Calu3 (cell line): ENCODE data around the gene RMND5B. TPM values are rescaled to one million over a fixed set of nuclear protein-coding genes. Genes with fewer than 3 reads are reported as not detected.

Experiments
- BruUV-seq: library from RNA; stranded (reverse); fragments of 400-500 nt; replicated peaks from 2 replicates; lab custom pipeline; 2021; lab: Mats Ljungman, UMichigan
- CTCF ChIA-PET: fragments of 300-600 bp; sonication (Branson Sonifier 250); formaldehyde crosslinking; loops from one replicate; lab custom pipeline; 2022; ENCODE audit warnings: antibody characterized with exemption; lab: Charles Lee
- DNase-seq: peaks from one replicate; pipeline ENCODE4 v3.0.0; 2022
- H3K27ac Mint-ChIP-seq: one replicate; pipeline ENCODE4 v1.8.0; 2022; ENCODE audit warnings: mixed read lengths; ENCODE audit not compliant: unreplicated experiment
- H3K27me3 Mint-ChIP-seq: one replicate; pipeline ENCODE4 v1.8.0; 2022; ENCODE audit warnings: mixed read lengths; ENCODE audit not compliant: unreplicated experiment
- H3K36me3 Mint-ChIP-seq: one replicate; pipeline ENCODE4 v1.8.0; 2022; ENCODE audit warnings: mild to moderate bottlenecking, moderate library complexity, mixed read lengths; ENCODE audit not compliant: insufficient read depth, unreplicated experiment
- H3K4me1 Mint-ChIP-seq: one replicate; pipeline ENCODE4 v1.8.0; 2022; ENCODE audit warnings: mild to moderate bottlenecking, low read depth, mixed read lengths; ENCODE audit not compliant: unreplicated experiment
- H3K4me3 Mint-ChIP-seq: one replicate; pipeline ENCODE4 v1.8.0; 2022; ENCODE audit warnings: mild to moderate bottlenecking, low read depth, moderate library complexity, mixed read lengths; ENCODE audit not compliant: unreplicated experiment
- H3K9me3 Mint-ChIP-seq: one replicate; pipeline ENCODE4 v1.8.0; 2022; ENCODE audit warnings: low read depth, mixed read lengths; ENCODE audit not compliant: unreplicated experiment
- CTCF ChIP-seq: fragments of 200-600 bp; IDR thresholded peaks from one replicate; pipeline ENCODE4 v1.8.0; 2022; ENCODE audit warnings: antibody characterized with exemption; ENCODE audit not compliant: unreplicated experiment
- intact Hi-C: fragments of 100-400 bp; cut with micrococcal nuclease; formaldehyde crosslinking; loops from one replicate; pipeline ENCODE4 v1.10.0; 2022; ENCODE audit not compliant: unreplicated experiment
- total RNA-seq: library from RNA; stranded (reverse); gene quantifications from 2 replicates; pipeline ENCODE4 v1.2.3, GENCODE V29; 2022

The RMND5B gene
- total RNA-seq, 1 experiment from 2014 or later = 50.7 TPM

GRCh38 chr5:178106556-178107239 lies 24.1 kb upstream of the RMND5B start:
- CTCF ChIA-PET = interaction anchor here (1.1 kb wide), 1 partner anchor 25 kb away, joined by 3 read pairs; no protein-coding TSS in a partner anchor
- H3K4me3 Mint-ChIP-seq = no peak overlapping the region
- H3K27ac Mint-ChIP-seq = no peak overlapping the region
- no peak for DNase-seq
- H3K4me1 Mint-ChIP-seq = peaks cover 37% of the 10 kb centered on the region
- no peak for TF ChIP-seq CTCF
- H3K36me3 Mint-ChIP-seq = peaks cover 7% of the 10 kb centered on the region
- intact Hi-C loops = no loop called here
- no peaks in the 10 kb centered on the region for H3K9me3 Mint-ChIP-seq
- no TSS peak for BruUV-seq
- H3K27me3 Mint-ChIP-seq = no peaks in the 10 kb centered on the region

GRCh38 chr5:178107756-178108310 lies 23.0 kb upstream of the RMND5B start:
- no peaks in the 10 kb centered on the region for H3K9me3 Mint-ChIP-seq
- no peak for TF ChIP-seq CTCF
- H3K27me3 Mint-ChIP-seq = no peaks in the 10 kb centered on the region
- BruUV-seq = no TSS peak
- DNase-seq = no peak
- peaks cover 37% of the 10 kb centered on the region for H3K4me1 Mint-ChIP-seq
- no peak overlapping the region for H3K27ac Mint-ChIP-seq
- peaks cover 9% of the 10 kb centered on the region for H3K36me3 Mint-ChIP-seq
- CTCF ChIA-PET = interaction anchor here (3.4 kb wide), 1 partner anchor 32 kb away, joined by 13 read pairs; no protein-coding TSS in a partner anchor
- intact Hi-C loops = no loop called here
- no peak overlapping the region for H3K4me3 Mint-ChIP-seq

DNA sequence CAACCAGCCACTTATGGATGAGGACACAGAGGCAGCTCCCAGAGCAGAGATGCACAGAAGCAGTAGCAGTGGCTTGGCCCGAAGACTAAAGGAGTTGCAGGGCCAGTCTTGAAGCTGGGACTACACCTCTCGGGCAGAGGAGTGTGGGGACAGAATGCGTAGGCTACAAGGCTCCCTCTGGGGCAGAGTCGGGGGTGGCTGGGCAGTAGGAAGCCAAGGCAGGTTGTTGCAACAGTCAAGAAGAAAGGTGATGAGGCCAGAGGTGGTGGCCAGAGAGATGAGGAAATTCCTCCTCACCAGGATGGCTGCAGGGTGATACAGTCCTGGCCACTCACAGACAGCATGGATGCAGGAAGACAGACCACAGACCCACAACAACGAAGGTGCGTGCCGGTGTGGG lies 22.4 kb upstream of the RMND5B start:
- intact Hi-C loops = no loop called here

GRCh38 chr5:178108966-178109365 lies 21.8 kb upstream of the RMND5B start:
- no peak overlapping the region for H3K4me3 Mint-ChIP-seq
- no TSS peak for BruUV-seq
- no peaks in the 10 kb centered on the region for H3K9me3 Mint-ChIP-seq
- CTCF ChIA-PET = interaction anchor here (3.4 kb wide), 1 partner anchor 33 kb away, joined by 13 read pairs; no protein-coding TSS in a partner anchor
- H3K4me1 Mint-ChIP-seq = peaks cover 28% of the 10 kb centered on the region
- intact Hi-C loops = no loop called here
- H3K27ac Mint-ChIP-seq = no peak overlapping the region
- no peak for TF ChIP-seq CTCF
- peaks cover 20% of the 10 kb centered on the region for H3K36me3 Mint-ChIP-seq
- no peaks in the 10 kb centered on the region for H3K27me3 Mint-ChIP-seq
- peak; percentile 65 for DNase-seq

More for the DNA sequence above, 22.4 kb upstream of the RMND5B start:
- CTCF ChIA-PET = interaction anchor here (3.4 kb wide), 1 partner anchor 33 kb away, joined by 13 read pairs; no protein-coding TSS in a partner anchor
- H3K36me3 Mint-ChIP-seq = peaks cover 15% of the 10 kb centered on the region
- peaks cover 34% of the 10 kb centered on the region for H3K4me1 Mint-ChIP-seq
- H3K27ac Mint-ChIP-seq = no peak overlapping the region
- no peak for DNase-seq
- BruUV-seq = no TSS peak
- no peak overlapping the region for H3K4me3 Mint-ChIP-seq
- H3K9me3 Mint-ChIP-seq = no peaks in the 10 kb centered on the region
- TF ChIP-seq CTCF = no peak
- no peaks in the 10 kb centered on the region for H3K27me3 Mint-ChIP-seq
